Neural cell (in vitro differentiated cells): Measurements from ENCODE around the gene SPTBN1. TPM values are rescaled to one million over a fixed set of nuclear protein-coding genes. Genes with fewer than 3 reads are reported as not detected.

Experiments
- H2AFZ ChIP-seq: fragments of 200-600, 300-800 bp; sonication (generic), shearing (Covaris generic); 2 replicates; pipeline ENCODE4 v1.6.0; 2014; ENCODE audit warnings: low read depth, mild to moderate bottlenecking, antibody characterized with exemption, low read length, moderate library complexity
- H3F3A ChIP-seq: fragments of 200-600 bp; shearing (Covaris generic); 2 replicates; pipeline ENCODE4 v1.6.1; 2016; ENCODE audit warnings: mild to moderate bottlenecking, moderate library complexity, mixed read lengths, antibody characterized with exemption, low read length; ENCODE audit not compliant: insufficient read depth, poor library complexity, severe bottlenecking
- H3K27ac ChIP-seq: fragments of 200-600, 300-800 bp; sonication (generic), shearing (Covaris generic); 2 replicates; pipeline ENCODE4 v1.5.1; 2014; ENCODE audit warnings: mild to moderate bottlenecking, low read length, moderate library complexity
- H3K27me3 ChIP-seq: fragments of 300-800, 200-600 bp; sonication (generic), shearing (Covaris generic); 2 replicates; pipeline ENCODE4 v1.6.0; 2014; ENCODE audit warnings: mild to moderate bottlenecking, low read depth, low read length, moderate library complexity; ENCODE audit not compliant: insufficient read depth
- H3K36me3 ChIP-seq: fragments of 300-800, 200-600 bp; sonication (generic), shearing (Covaris generic); 2 replicates; pipeline ENCODE4 v1.5.1; 2014; ENCODE audit warnings: mild to moderate bottlenecking, antibody characterized with exemption, low read length, moderate library complexity; ENCODE audit not compliant: insufficient read depth
- H3K4me2 ChIP-seq: fragments of 300-800, 200-600 bp; sonication (generic), shearing (Covaris generic); 2 replicates; pipeline ENCODE4 v1.6.0; 2014; ENCODE audit warnings: mild to moderate bottlenecking, low read length
- H3K4me3 ChIP-seq: fragments of 300-800, 200-600 bp; sonication (generic), shearing (Covaris generic); 2 replicates; pipeline ENCODE4 v1.5.1; 2014; ENCODE audit warnings: mild to moderate bottlenecking, low read length, moderate library complexity
- H3K79me2 ChIP-seq: fragments of 200-600 bp; shearing (Covaris generic); replicated peaks from 2 replicates; pipeline ENCODE4 v1.6.0; 2014; ENCODE audit warnings: mild to moderate bottlenecking, low read length, moderate library complexity; ENCODE audit not compliant: insufficient read depth
- H3K9ac ChIP-seq: fragments of 300-800, 200-600 bp; sonication (generic), shearing (Covaris generic); 2 replicates; pipeline ENCODE4 v1.6.1; 2016; ENCODE audit warnings: mild to moderate bottlenecking, low read length, mixed read lengths
- H3K9me2 ChIP-seq: fragments of 200-600 bp; shearing (Covaris generic); 2 replicates; pipeline ENCODE4 v1.6.1; 2016; ENCODE audit warnings: mild to moderate bottlenecking, low read length, mixed read lengths; ENCODE audit not compliant: insufficient read depth
- H3K9me3 ChIP-seq: fragments of 200-600, 300-800 bp; sonication (generic), shearing (Covaris generic); 2 replicates; pipeline ENCODE4 v1.6.1; 2016; ENCODE audit warnings: mild to moderate bottlenecking, mixed run types, low read length, moderate library complexity, mixed read lengths
- H4K20me1 ChIP-seq: fragments of 200-600 bp; shearing (Covaris generic); 2 replicates; pipeline ENCODE4 v1.6.1; 2016; ENCODE audit warnings: mild to moderate bottlenecking, mixed run types; ENCODE audit not compliant: insufficient read depth
- EP300 ChIP-seq: fragments of 450-650 bp; conservative IDR thresholded peaks from 2 replicates; pipeline ENCODE4 v1.6.1; 2014; ENCODE audit warnings: antibody characterized with exemption, mild to moderate bottlenecking, moderate library complexity; ENCODE audit not compliant: poor library complexity, severe bottlenecking
- EZH2 ChIP-seq: fragments of 200-600, 300-800 bp; shearing (Covaris generic), sonication (generic); IDR thresholded peaks from 2 replicates; pipeline ENCODE4 v1.6.1; 2014; ENCODE audit warnings: antibody characterized with exemption, low read length, borderline replicate concordance, mild to moderate bottlenecking; ENCODE audit not compliant: insufficient read depth, poor library complexity, severe bottlenecking
- MXI1 ChIP-seq: fragments of 450-650 bp; conservative IDR thresholded peaks from 2 replicates; pipeline ENCODE4 v1.6.1; 2014; ENCODE audit warnings: antibody characterized with exemption, mild to moderate bottlenecking; ENCODE audit not compliant: poor library complexity, severe bottlenecking
- POLR2AphosphoS5 ChIP-seq: IDR thresholded peaks from 2 replicates; pipeline ENCODE4 v1.6.1; 2012
- RAD21 ChIP-seq: fragments of 450-650 bp; conservative IDR thresholded peaks from 2 replicates; pipeline ENCODE4 v1.6.1; 2014; ENCODE audit warnings: antibody characterized with exemption, mild to moderate bottlenecking, moderate library complexity
- SMC3 ChIP-seq: fragments of 450-650 bp; conservative IDR thresholded peaks from 2 replicates; pipeline ENCODE4 v1.6.1; 2014; ENCODE audit warnings: antibody characterized with exemption, mild to moderate bottlenecking, moderate library complexity; ENCODE audit not compliant: poor library complexity
- TAF1 ChIP-seq: IDR thresholded peaks from 2 replicates; pipeline ENCODE4 v1.6.1; 2012; ENCODE audit warnings: low read depth
- polyA plus RNA-seq: library from polyadenylated mRNA; depleted of rRNA; stranded (reverse); fragments of >200 nt; gene quantifications from 2 replicates; pipeline ENCODE4 v1.2.3, GENCODE V29; 2014
- TF ChIP-seq, protein P1 (sequence below): IDR thresholded peaks from 2 replicates; pipeline ENCODE4 v1.6.1; 2012; ENCODE audit warnings: borderline replicate concordance
- TF ChIP-seq, protein P2 (sequence below): fragments of 450-650 bp; IDR thresholded peaks from 2 replicates; pipeline ENCODE4 v1.5.1; 2014; ENCODE audit warnings: antibody characterized with exemption, mild to moderate bottlenecking, moderate library complexity; ENCODE audit not compliant: poor library complexity, severe bottlenecking

Gene SPTBN1
- polyA plus RNA-seq, 1 donor from 2014 or later: 92.1 TPM

DNA sequence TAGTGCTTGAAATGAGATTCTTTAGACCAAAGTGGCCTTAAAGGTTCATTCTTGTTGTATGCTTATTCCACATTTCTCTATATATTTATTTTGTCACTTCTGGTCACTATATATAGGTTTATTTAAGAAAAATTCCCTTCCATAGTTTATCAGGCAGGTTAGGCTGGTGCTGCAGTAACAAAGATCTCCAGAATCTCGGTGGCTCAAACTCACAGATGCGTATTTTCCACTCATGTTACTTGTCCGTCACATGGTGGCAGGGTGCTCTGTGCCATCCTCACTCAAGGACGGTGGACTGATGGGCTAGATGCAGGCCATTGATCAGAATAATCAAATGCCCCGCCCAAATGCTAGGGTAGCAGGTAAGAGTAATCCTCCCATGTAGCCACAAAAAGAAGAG lies 19.8 kb downstream of the SPTBN1 start:
- Histone ChIP-seq H3K9me3 (no peaks in the 10 kb centered on the region), H3K79me2 (peaks cover 55% of the 10 kb centered on the region), H2AFZ (no peak overlapping the region), H3K36me3 (no peaks in the 10 kb centered on the region), H3K27ac (no peak overlapping the region), H3F3A (peaks cover 3% of the 10 kb centered on the region), H3K9ac (no peak overlapping the region), H3K4me2 (no peak overlapping the region), H4K20me1 (no peaks in the 10 kb centered on the region), H3K27me3 (no peaks in the 10 kb centered on the region), H3K4me3 (no peak overlapping the region), H3K9me2 (no peaks in the 10 kb centered on the region)
- TF ChIP-seq MXI1: no peak
- no peak for TF ChIP-seq TAF1
- no peak for TF ChIP-seq POLR2AphosphoS5
- TF ChIP-seq, protein P1, sequence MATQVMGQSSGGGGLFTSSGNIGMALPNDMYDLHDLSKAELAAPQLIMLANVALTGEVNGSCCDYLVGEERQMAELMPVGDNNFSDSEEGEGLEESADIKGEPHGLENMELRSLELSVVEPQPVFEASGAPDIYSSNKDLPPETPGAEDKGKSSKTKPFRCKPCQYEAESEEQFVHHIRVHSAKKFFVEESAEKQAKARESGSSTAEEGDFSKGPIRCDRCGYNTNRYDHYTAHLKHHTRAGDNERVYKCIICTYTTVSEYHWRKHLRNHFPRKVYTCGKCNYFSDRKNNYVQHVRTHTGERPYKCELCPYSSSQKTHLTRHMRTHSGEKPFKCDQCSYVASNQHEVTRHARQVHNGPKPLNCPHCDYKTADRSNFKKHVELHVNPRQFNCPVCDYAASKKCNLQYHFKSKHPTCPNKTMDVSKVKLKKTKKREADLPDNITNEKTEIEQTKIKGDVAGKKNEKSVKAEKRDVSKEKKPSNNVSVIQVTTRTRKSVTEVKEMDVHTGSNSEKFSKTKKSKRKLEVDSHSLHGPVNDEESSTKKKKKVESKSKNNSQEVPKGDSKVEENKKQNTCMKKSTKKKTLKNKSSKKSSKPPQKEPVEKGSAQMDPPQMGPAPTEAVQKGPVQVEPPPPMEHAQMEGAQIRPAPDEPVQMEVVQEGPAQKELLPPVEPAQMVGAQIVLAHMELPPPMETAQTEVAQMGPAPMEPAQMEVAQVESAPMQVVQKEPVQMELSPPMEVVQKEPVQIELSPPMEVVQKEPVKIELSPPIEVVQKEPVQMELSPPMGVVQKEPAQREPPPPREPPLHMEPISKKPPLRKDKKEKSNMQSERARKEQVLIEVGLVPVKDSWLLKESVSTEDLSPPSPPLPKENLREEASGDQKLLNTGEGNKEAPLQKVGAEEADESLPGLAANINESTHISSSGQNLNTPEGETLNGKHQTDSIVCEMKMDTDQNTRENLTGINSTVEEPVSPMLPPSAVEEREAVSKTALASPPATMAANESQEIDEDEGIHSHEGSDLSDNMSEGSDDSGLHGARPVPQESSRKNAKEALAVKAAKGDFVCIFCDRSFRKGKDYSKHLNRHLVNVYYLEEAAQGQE: no peak
- no peak for TF ChIP-seq RAD21
- TF ChIP-seq SMC3: no peak
- TF ChIP-seq EZH2: no peak
- TF ChIP-seq, protein P2, sequence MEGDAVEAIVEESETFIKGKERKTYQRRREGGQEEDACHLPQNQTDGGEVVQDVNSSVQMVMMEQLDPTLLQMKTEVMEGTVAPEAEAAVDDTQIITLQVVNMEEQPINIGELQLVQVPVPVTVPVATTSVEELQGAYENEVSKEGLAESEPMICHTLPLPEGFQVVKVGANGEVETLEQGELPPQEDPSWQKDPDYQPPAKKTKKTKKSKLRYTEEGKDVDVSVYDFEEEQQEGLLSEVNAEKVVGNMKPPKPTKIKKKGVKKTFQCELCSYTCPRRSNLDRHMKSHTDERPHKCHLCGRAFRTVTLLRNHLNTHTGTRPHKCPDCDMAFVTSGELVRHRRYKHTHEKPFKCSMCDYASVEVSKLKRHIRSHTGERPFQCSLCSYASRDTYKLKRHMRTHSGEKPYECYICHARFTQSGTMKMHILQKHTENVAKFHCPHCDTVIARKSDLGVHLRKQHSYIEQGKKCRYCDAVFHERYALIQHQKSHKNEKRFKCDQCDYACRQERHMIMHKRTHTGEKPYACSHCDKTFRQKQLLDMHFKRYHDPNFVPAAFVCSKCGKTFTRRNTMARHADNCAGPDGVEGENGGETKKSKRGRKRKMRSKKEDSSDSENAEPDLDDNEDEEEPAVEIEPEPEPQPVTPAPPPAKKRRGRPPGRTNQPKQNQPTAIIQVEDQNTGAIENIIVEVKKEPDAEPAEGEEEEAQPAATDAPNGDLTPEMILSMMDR: no peak
- no peak for TF ChIP-seq EP300

DNA sequence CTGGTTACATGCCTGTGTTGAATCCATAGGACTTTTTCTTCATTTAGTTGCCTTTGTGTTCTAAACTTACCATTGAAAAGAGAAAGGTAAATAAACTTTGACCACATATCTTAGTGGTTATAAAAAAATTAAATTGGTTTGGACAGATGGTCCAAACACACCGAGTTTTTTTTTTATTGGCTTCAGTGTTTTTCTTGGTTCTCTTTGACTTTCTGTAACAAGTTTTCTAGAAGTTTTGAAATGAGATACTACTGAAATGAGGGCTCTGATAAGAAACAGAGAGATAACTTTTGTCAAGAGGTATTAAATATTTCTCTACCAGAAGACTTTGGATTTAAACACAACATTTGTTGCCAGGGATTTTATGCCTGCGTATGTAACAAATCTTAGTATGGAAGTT lies 20.7 kb downstream of the SPTBN1 start:
- TF ChIP-seq TAF1 (no peak), EP300 (no peak), POLR2AphosphoS5 (no peak), RAD21 (no peak), MXI1 (no peak), SMC3 (no peak), EZH2 (no peak)
- TF ChIP-seq, protein P1: no peak
- TF ChIP-seq, protein P2: no peak
- Histone ChIP-seq H3K79me2 (peaks cover 48% of the 10 kb centered on the region), H2AFZ (no peak overlapping the region), H4K20me1 (no peaks in the 10 kb centered on the region), H3K27ac (no peak overlapping the region), H3K9me2 (no peaks in the 10 kb centered on the region), H3K4me2 (no peak overlapping the region), H3F3A (peaks cover 3% of the 10 kb centered on the region), H3K4me3 (no peak overlapping the region), H3K27me3 (no peaks in the 10 kb centered on the region), H3K9me3 (no peaks in the 10 kb centered on the region), H3K9ac (no peak overlapping the region), H3K36me3 (no peaks in the 10 kb centered on the region)
